Trophoblast cell (in vitro differentiated cells and primary cell): ENCODE results near the gene MARCHF2.
"Not testable (repeated sequence)": the region's sequence is repeated elsewhere in the genome, so short reads cannot be mapped to it uniquely, and the experiment has no call there.

Experiments used
- DNase-seq, 2 donors: peaks; one replicate each; pipeline ENCODE4 v3.0.0-alpha.2; 2016
- H2AFZ ChIP-seq: 2 replicates; pipeline ENCODE4 v1.6.1; 2013; ENCODE audit warnings: low read length, moderate library complexity, mild to moderate bottlenecking; ENCODE audit not compliant: insufficient read depth, poor library complexity
- H2AK5ac ChIP-seq: 2 replicates; pipeline ENCODE4 v1.6.1; 2013; ENCODE audit warnings: mild to moderate bottlenecking, low read length
- H2BK120ac ChIP-seq: 2 replicates; pipeline ENCODE4 v1.6.1; 2013; ENCODE audit warnings: low read length, mild to moderate bottlenecking, moderate library complexity; ENCODE audit not compliant: insufficient read depth, poor library complexity
- H2BK12ac ChIP-seq: 2 replicates; pipeline ENCODE4 v1.6.1; 2013; ENCODE audit warnings: mild to moderate bottlenecking, low read length, moderate library complexity
- H2BK5ac ChIP-seq: 2 replicates; pipeline ENCODE4 v1.6.1; 2013; ENCODE audit warnings: low read length, low read depth, moderate library complexity, mild to moderate bottlenecking; ENCODE audit not compliant: poor library complexity
- H3K14ac ChIP-seq: 2 replicates; pipeline ENCODE4 v1.6.1; 2013; ENCODE audit warnings: mild to moderate bottlenecking, low read length
- H3K18ac ChIP-seq: 2 replicates; pipeline ENCODE4 v1.6.1; 2013; ENCODE audit warnings: mild to moderate bottlenecking, low read length
- H3K23ac ChIP-seq: 2 replicates; pipeline ENCODE4 v1.6.1; 2013; ENCODE audit warnings: low read length
- H3K27ac ChIP-seq: 2 replicates; pipeline ENCODE4 v1.5.1; 2013; ENCODE audit warnings: low read depth, mild to moderate bottlenecking, inconsistent platforms, low read length, moderate library complexity
- H3K27me3 ChIP-seq: 2 replicates; pipeline ENCODE4 v1.6.1; 2013; ENCODE audit warnings: inconsistent platforms, mild to moderate bottlenecking, low read length, moderate library complexity; ENCODE audit not compliant: insufficient read depth
- H3K36me3 ChIP-seq, 2 experiments: 1 replicate in 1 of 2; 2 replicates in 1 of 2; pipeline ENCODE4 v1.6.1; 2013; ENCODE audit warnings: low read length in 2 of 2, mild to moderate bottlenecking in 2 of 2, moderate library complexity in 1 of 2; ENCODE audit not compliant: insufficient read depth in 2 of 2, control insufficient read depth in 1 of 2
- H3K4ac ChIP-seq: 2 replicates; pipeline ENCODE4 v1.6.1; 2013; ENCODE audit warnings: low read depth, mild to moderate bottlenecking, low read length, moderate library complexity
- H3K4me1 ChIP-seq, 2 experiments: 1 replicate in 1 of 2; 2 replicates in 1 of 2; pipeline ENCODE4 v1.6.1; 2013; ENCODE audit warnings: low read length in 2 of 2, mild to moderate bottlenecking in 2 of 2, moderate library complexity in 1 of 2; ENCODE audit not compliant: insufficient read depth in 2 of 2, control insufficient read depth in 1 of 2
- H3K4me2 ChIP-seq: 2 replicates; pipeline ENCODE4 v1.6.1; 2013; ENCODE audit warnings: inconsistent platforms, mild to moderate bottlenecking, low read length, moderate library complexity
- H3K4me3 ChIP-seq: 2 replicates; pipeline ENCODE4 v1.5.1; 2013; ENCODE audit warnings: mild to moderate bottlenecking, low read depth, low read length, inconsistent platforms
- H3K79me1 ChIP-seq: one replicate; pipeline ENCODE4 v1.6.1; 2013; ENCODE audit warnings: low read length
- H3K79me2 ChIP-seq: 2 replicates; pipeline ENCODE4 v1.6.1; 2013; ENCODE audit warnings: low read length, mild to moderate bottlenecking; ENCODE audit not compliant: control insufficient read depth, insufficient read depth, poor library complexity
- H3K9ac ChIP-seq: 2 replicates; pipeline ENCODE4 v1.6.1; 2013; ENCODE audit warnings: mild to moderate bottlenecking, low read length
- H3K9me3 ChIP-seq: 2 replicates; pipeline ENCODE4 v1.6.1; 2013; ENCODE audit warnings: low read depth, mild to moderate bottlenecking, control low read depth, inconsistent platforms, low read length; ENCODE audit not compliant: insufficient read depth
- H4K12ac ChIP-seq: 2 replicates; pipeline ENCODE4 v1.6.1; 2013; ENCODE audit warnings: low read depth, mild to moderate bottlenecking, low read length, moderate library complexity
- H4K8ac ChIP-seq: 2 replicates; pipeline ENCODE4 v1.6.1; 2013; ENCODE audit warnings: low read depth, mild to moderate bottlenecking, low read length, moderate library complexity
- H4K91ac ChIP-seq: one replicate; pipeline ENCODE4 v1.6.1; 2013; ENCODE audit warnings: low read depth, mild to moderate bottlenecking, low read length, moderate library complexity
- WGBS: extraction: QIAGEN DNeasy Blood & Tissue Kit; methylation state at CpG from one replicate; pipeline ENCODE4 v1.1.7; 2013; ENCODE audit warnings: missing lambda C conversion rate; ENCODE audit not compliant: insufficient read length, insufficient coverage; ENCODE audit errors: extremely low coverage; 5-methylcytosine and 5-hydroxymethylcytosine counted together

The MARCHF2 gene

DNA sequence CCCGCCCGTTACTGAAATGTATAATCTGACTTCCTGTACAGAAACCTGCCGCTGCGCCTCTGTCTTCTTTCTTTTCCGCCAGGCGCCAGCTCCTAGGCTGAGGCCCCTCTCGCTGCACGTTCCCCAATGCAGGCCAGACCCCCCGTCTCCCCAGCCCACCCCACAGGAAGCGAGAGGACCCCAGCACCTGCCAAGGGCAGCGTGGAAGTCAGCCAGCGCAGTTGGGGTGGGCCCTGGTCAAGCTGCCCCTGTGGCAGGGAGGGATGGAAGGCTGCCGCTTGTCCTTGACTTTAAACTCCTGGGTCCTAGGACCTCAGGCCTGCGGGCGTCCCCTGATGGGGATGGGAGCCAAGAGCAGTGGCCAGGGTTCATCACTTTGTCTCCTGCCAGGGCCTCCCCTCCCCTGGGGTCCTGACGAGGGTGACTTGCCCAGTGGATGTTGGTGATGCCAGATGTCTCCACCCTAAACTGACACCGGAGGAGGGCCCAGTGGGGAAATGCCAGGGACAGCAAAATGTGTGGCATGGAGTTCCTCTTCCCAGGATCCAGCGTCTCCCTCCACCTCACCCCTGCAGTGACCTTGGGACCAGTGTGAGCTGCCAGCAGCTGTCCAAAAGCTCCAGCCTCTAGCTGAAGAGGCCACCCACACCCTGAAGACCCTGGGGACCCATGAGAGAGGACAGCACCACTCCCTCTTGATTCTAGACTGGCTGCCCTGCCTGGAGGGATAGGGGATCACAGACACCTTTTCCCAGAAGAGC, 8.5 kb upstream of the MARCHF2 start:
- no peak overlapping the region for H2AK5ac ChIP-seq
- H3K27ac ChIP-seq: no peak overlapping the region
- H3K4me2 ChIP-seq: no peak overlapping the region
- H4K12ac ChIP-seq: no peak overlapping the region
- H2BK12ac ChIP-seq: no peak overlapping the region
- no peak overlapping the region for H3K4me3 ChIP-seq
- H3K36me3 ChIP-seq: peaks cover 45 to 46% of the 10 kb centered on the region in 2 experiments
- no peak for DNase-seq
- no peaks in the 10 kb centered on the region for H3K79me2 ChIP-seq
- no peak overlapping the region for H3K18ac ChIP-seq
- no peak overlapping the region for H2AFZ ChIP-seq
- H3K79me1 ChIP-seq: no peaks in the 10 kb centered on the region
- H3K14ac ChIP-seq: no peak overlapping the region
- H3K27me3 ChIP-seq: no peaks in the 10 kb centered on the region
- H3K4me1 ChIP-seq: no peaks in the 10 kb centered on the region
- no peak overlapping the region for H4K91ac ChIP-seq
- H3K9ac ChIP-seq: no peak overlapping the region
- H3K23ac ChIP-seq: no peak overlapping the region
- H4K8ac ChIP-seq: no peak overlapping the region
- H2BK120ac ChIP-seq: no peak overlapping the region
- H3K9me3 ChIP-seq: peaks cover 3% of the 10 kb centered on the region
- no peak overlapping the region for H2BK5ac ChIP-seq
- no CpG with 5 or more reads among the region's 18 CpGs for WGBS
- no peak overlapping the region for H3K4ac ChIP-seq

DNA sequence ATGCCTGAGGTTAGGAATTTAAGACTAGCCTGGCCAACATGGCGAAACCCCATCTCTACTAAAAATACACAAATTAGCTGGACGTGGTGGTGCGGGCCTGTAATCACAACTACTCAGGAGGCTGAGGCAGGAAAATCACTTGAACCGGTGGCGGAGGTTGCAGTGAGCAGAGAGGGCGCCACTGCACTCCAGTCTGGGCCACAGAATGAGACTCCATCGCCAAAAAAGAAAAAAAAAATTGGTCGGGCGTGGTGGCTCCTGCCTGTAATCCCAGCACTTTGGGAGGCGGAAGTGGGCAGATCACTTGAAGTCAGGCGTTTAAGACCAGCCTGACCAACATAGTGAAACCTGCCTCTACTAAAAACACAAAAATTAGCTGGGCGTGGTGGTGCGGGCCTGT, 2.4 kb upstream of the MARCHF2 start:
- H4K12ac ChIP-seq, H3K14ac ChIP-seq, H2BK120ac ChIP-seq, H3K36me3 ChIP-seq, H2AFZ ChIP-seq, H4K8ac ChIP-seq, H3K23ac ChIP-seq, H3K27me3 ChIP-seq, H3K4me3 ChIP-seq, H2AK5ac ChIP-seq, H3K4ac ChIP-seq, H3K79me2 ChIP-seq, H3K27ac ChIP-seq, H2BK5ac ChIP-seq, H4K91ac ChIP-seq, H3K18ac ChIP-seq, H3K4me2 ChIP-seq, H2BK12ac ChIP-seq, H3K9ac ChIP-seq, H3K9me3 ChIP-seq, H3K79me1 ChIP-seq: not testable (repeated sequence)
- DNase-seq: peak; percentile 47 to 72
- no CpG with 5 or more reads among the region's 13 CpGs for WGBS
- H3K4me1 ChIP-seq: peaks cover 10 to 11% of the 10 kb centered on the region in 2 experiments

DNA sequence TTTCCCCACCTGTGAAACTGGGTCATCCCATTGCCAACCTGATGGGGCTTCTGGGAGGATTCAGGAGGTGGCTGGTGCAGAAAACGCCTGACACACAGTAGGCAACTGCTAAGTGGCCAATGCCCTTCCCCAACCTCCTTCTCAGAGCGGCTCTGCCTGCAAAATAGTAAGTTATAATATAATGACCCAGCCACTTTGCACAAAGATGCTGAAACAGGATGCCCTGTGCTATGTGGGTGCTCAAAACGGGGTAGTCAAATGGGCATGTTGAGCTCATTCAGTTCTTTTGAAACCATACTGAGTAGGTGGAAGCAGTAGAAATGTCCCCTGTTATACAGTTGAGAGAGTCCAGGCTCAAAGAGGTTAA, 507 bp downstream of the MARCHF2 start:
- Histone ChIP-seq H3K4me3 (peak overlapping the region; percentile 81), H3K23ac (no peak overlapping the region), H3K27me3 (no peaks in the 10 kb centered on the region), H3K79me1 (peaks cover 7% of the 10 kb centered on the region), H4K91ac (peak overlapping the region; percentile 76), H3K14ac (peak overlapping the region; percentile 68), H3K4me2 (peak overlapping the region; percentile 87), H2BK5ac (no peak overlapping the region), H3K36me3 (no peaks in the 10 kb centered on the region), H2AFZ (peak overlapping the region; percentile 52), H3K18ac (peak overlapping the region; percentile 51), H2BK12ac (no peak overlapping the region), H4K12ac (peak overlapping the region; percentile 70), H2AK5ac (peak overlapping the region; percentile 53), H3K9me3 (no peaks in the 10 kb centered on the region), H4K8ac (peak overlapping the region; percentile 78), H2BK120ac (peak overlapping the region; percentile 40), H3K27ac (no peak overlapping the region), H3K9ac (no peak overlapping the region), H3K4ac (peak overlapping the region; percentile 48), H3K79me2 (peaks cover 3% of the 10 kb centered on the region), H3K4me1 (peaks cover 17 to 20% of the 10 kb centered on the region in 2 experiments)
- no CpG with 5 or more reads among the region's 3 CpGs for WGBS
- no peak for DNase-seq

DNA sequence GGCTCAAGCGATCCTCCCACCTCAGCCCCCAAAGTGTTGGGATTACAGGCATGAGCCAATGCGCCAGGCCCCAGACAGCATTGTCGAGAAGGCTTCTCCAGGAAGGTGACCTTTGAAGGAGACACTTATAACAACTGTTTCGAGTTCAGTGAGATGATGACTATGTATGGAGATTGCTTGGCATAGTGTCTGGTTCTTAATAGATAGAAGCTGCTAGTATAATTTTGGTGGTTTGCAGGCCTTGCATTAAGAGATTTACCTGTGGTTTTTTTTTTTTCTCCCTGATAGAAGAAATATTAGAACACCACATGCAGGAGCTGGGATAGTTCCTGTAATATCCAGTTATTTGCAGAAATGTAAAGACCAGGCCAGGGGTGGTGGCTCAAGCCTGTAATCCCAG, 3.7 kb downstream of the MARCHF2 start:
- Histone ChIP-seq H2BK12ac (peak overlapping the region; percentile 53), H2BK5ac (no peak overlapping the region), H3K27me3 (no peaks in the 10 kb centered on the region), H2BK120ac (no peak overlapping the region), H3K9ac (no peak overlapping the region), H3K9me3 (no peaks in the 10 kb centered on the region), H4K12ac (no peak overlapping the region), H3K27ac (no peak overlapping the region), H4K8ac (no peak overlapping the region), H2AFZ (no peak overlapping the region), H2AK5ac (no peak overlapping the region), H3K4me1 (peaks cover 21 to 23% of the 10 kb centered on the region in 2 experiments), H3K4me3 (no peak overlapping the region), H3K4me2 (no peak overlapping the region), H4K91ac (no peak overlapping the region), H3K4ac (no peak overlapping the region), H3K36me3 (peaks cover 0 to 2% of the 10 kb centered on the region in 2 experiments), H3K23ac (no peak overlapping the region), H3K79me2 (peaks cover 3% of the 10 kb centered on the region), H3K14ac (no peak overlapping the region), H3K79me1 (peaks cover 10% of the 10 kb centered on the region), H3K18ac (peak overlapping the region; percentile 59)
- WGBS: no CpG with 5 or more reads among the region's 4 CpGs
- DNase-seq: no peak
